Neural cell (in vitro differentiated cells): ENCODE data around the gene RIPOR2. TPM values are rescaled to one million over a fixed set of nuclear protein-coding genes. Genes with fewer than 3 reads are reported as not detected.
A peak's percentile ranks its signal among the peaks of the same experiment; 100 is the strongest.
"Not testable (repeated sequence)": the region's sequence is repeated elsewhere in the genome, so short reads cannot be mapped to it uniquely, and the experiment has no call there.

Experiments
- H2AFZ ChIP-seq: fragments of 200-600, 300-800 bp; sonication (generic), shearing (Covaris generic); 2 replicates; pipeline ENCODE4 v1.6.0; 2014; ENCODE audit warnings: low read depth, mild to moderate bottlenecking, antibody characterized with exemption, low read length, moderate library complexity
- H3F3A ChIP-seq: fragments of 200-600 bp; shearing (Covaris generic); 2 replicates; pipeline ENCODE4 v1.6.1; 2016; ENCODE audit warnings: mild to moderate bottlenecking, moderate library complexity, mixed read lengths, antibody characterized with exemption, low read length; ENCODE audit not compliant: insufficient read depth, poor library complexity, severe bottlenecking
- H3K27ac ChIP-seq: fragments of 200-600, 300-800 bp; sonication (generic), shearing (Covaris generic); 2 replicates; pipeline ENCODE4 v1.5.1; 2014; ENCODE audit warnings: mild to moderate bottlenecking, low read length, moderate library complexity
- H3K27me3 ChIP-seq: fragments of 300-800, 200-600 bp; sonication (generic), shearing (Covaris generic); 2 replicates; pipeline ENCODE4 v1.6.0; 2014; ENCODE audit warnings: mild to moderate bottlenecking, low read depth, low read length, moderate library complexity; ENCODE audit not compliant: insufficient read depth
- H3K36me3 ChIP-seq: fragments of 300-800, 200-600 bp; sonication (generic), shearing (Covaris generic); 2 replicates; pipeline ENCODE4 v1.5.1; 2014; ENCODE audit warnings: mild to moderate bottlenecking, antibody characterized with exemption, low read length, moderate library complexity; ENCODE audit not compliant: insufficient read depth
- H3K4me2 ChIP-seq: fragments of 300-800, 200-600 bp; sonication (generic), shearing (Covaris generic); 2 replicates; pipeline ENCODE4 v1.6.0; 2014; ENCODE audit warnings: mild to moderate bottlenecking, low read length
- H3K4me3 ChIP-seq: fragments of 300-800, 200-600 bp; sonication (generic), shearing (Covaris generic); 2 replicates; pipeline ENCODE4 v1.5.1; 2014; ENCODE audit warnings: mild to moderate bottlenecking, low read length, moderate library complexity
- H3K79me2 ChIP-seq: fragments of 200-600 bp; shearing (Covaris generic); replicated peaks from 2 replicates; pipeline ENCODE4 v1.6.0; 2014; ENCODE audit warnings: mild to moderate bottlenecking, low read length, moderate library complexity; ENCODE audit not compliant: insufficient read depth
- H3K9ac ChIP-seq: fragments of 300-800, 200-600 bp; sonication (generic), shearing (Covaris generic); 2 replicates; pipeline ENCODE4 v1.6.1; 2016; ENCODE audit warnings: mild to moderate bottlenecking, low read length, mixed read lengths
- H3K9me2 ChIP-seq: fragments of 200-600 bp; shearing (Covaris generic); 2 replicates; pipeline ENCODE4 v1.6.1; 2016; ENCODE audit warnings: mild to moderate bottlenecking, low read length, mixed read lengths; ENCODE audit not compliant: insufficient read depth
- H3K9me3 ChIP-seq: fragments of 200-600, 300-800 bp; sonication (generic), shearing (Covaris generic); 2 replicates; pipeline ENCODE4 v1.6.1; 2016; ENCODE audit warnings: mild to moderate bottlenecking, mixed run types, low read length, moderate library complexity, mixed read lengths
- H4K20me1 ChIP-seq: fragments of 200-600 bp; shearing (Covaris generic); 2 replicates; pipeline ENCODE4 v1.6.1; 2016; ENCODE audit warnings: mild to moderate bottlenecking, mixed run types; ENCODE audit not compliant: insufficient read depth
- EP300 ChIP-seq: fragments of 450-650 bp; conservative IDR thresholded peaks from 2 replicates; pipeline ENCODE4 v1.6.1; 2014; ENCODE audit warnings: antibody characterized with exemption, mild to moderate bottlenecking, moderate library complexity; ENCODE audit not compliant: poor library complexity, severe bottlenecking
- EZH2 ChIP-seq: fragments of 200-600, 300-800 bp; shearing (Covaris generic), sonication (generic); IDR thresholded peaks from 2 replicates; pipeline ENCODE4 v1.6.1; 2014; ENCODE audit warnings: antibody characterized with exemption, low read length, borderline replicate concordance, mild to moderate bottlenecking; ENCODE audit not compliant: insufficient read depth, poor library complexity, severe bottlenecking
- MXI1 ChIP-seq: fragments of 450-650 bp; conservative IDR thresholded peaks from 2 replicates; pipeline ENCODE4 v1.6.1; 2014; ENCODE audit warnings: antibody characterized with exemption, mild to moderate bottlenecking; ENCODE audit not compliant: poor library complexity, severe bottlenecking
- POLR2AphosphoS5 ChIP-seq: IDR thresholded peaks from 2 replicates; pipeline ENCODE4 v1.6.1; 2012
- RAD21 ChIP-seq: fragments of 450-650 bp; conservative IDR thresholded peaks from 2 replicates; pipeline ENCODE4 v1.6.1; 2014; ENCODE audit warnings: antibody characterized with exemption, mild to moderate bottlenecking, moderate library complexity
- SMC3 ChIP-seq: fragments of 450-650 bp; conservative IDR thresholded peaks from 2 replicates; pipeline ENCODE4 v1.6.1; 2014; ENCODE audit warnings: antibody characterized with exemption, mild to moderate bottlenecking, moderate library complexity; ENCODE audit not compliant: poor library complexity
- TAF1 ChIP-seq: IDR thresholded peaks from 2 replicates; pipeline ENCODE4 v1.6.1; 2012; ENCODE audit warnings: low read depth
- polyA plus RNA-seq: library from polyadenylated mRNA; depleted of rRNA; stranded (reverse); fragments of >200 nt; gene quantifications from 2 replicates; pipeline ENCODE4 v1.2.3, GENCODE V29; 2014
- TF ChIP-seq, protein P1 (sequence below): fragments of 450-650 bp; IDR thresholded peaks from 2 replicates; pipeline ENCODE4 v1.5.1; 2014; ENCODE audit warnings: antibody characterized with exemption, mild to moderate bottlenecking, moderate library complexity; ENCODE audit not compliant: poor library complexity, severe bottlenecking
- TF ChIP-seq, protein P2 (sequence below): IDR thresholded peaks from 2 replicates; pipeline ENCODE4 v1.6.1; 2012; ENCODE audit warnings: borderline replicate concordance

The RIPOR2 gene
- polyA plus RNA-seq, 1 donor from 2014 or later, result 83.8 TPM

DNA sequence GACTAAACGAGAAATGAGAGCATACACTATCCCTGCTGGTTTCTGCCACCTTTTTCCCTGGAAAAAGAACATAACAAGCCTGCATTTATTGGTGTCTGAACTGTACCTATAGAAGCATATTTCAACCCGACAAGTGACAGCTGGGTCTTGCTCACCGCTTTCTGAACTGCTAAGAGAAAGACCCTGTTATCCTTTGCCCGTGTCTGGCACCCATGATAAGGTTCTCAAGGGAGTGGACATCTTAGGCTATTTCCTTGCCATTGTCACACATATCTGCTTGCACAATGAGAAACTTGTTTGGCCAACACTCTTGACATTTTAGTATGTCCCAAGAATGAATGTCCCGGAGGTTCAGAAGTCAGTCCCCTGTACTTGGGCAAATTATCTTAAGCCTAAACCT lies 19.3 kb downstream of the RIPOR2 start:
- Histone ChIP-seq H2AFZ (no peak overlapping the region), H3K4me3 (no peak overlapping the region), H3K9me3 (no peaks in the 10 kb centered on the region), H3K79me2 (peaks cover 14% of the 10 kb centered on the region), H3K27ac (peak overlapping the region; percentile 99), H4K20me1 (no peaks in the 10 kb centered on the region), H3K4me2 (no peak overlapping the region), H3K27me3 (no peaks in the 10 kb centered on the region), H3F3A (peaks cover 22% of the 10 kb centered on the region), H3K9ac (no peak overlapping the region), H3K9me2 (no peaks in the 10 kb centered on the region), H3K36me3 (no peaks in the 10 kb centered on the region)
- TF ChIP-seq POLR2AphosphoS5, result no peak
- TF ChIP-seq MXI1, result no peak
- TF ChIP-seq TAF1, result no peak
- no peak for TF ChIP-seq EP300
- TF ChIP-seq, protein P1, sequence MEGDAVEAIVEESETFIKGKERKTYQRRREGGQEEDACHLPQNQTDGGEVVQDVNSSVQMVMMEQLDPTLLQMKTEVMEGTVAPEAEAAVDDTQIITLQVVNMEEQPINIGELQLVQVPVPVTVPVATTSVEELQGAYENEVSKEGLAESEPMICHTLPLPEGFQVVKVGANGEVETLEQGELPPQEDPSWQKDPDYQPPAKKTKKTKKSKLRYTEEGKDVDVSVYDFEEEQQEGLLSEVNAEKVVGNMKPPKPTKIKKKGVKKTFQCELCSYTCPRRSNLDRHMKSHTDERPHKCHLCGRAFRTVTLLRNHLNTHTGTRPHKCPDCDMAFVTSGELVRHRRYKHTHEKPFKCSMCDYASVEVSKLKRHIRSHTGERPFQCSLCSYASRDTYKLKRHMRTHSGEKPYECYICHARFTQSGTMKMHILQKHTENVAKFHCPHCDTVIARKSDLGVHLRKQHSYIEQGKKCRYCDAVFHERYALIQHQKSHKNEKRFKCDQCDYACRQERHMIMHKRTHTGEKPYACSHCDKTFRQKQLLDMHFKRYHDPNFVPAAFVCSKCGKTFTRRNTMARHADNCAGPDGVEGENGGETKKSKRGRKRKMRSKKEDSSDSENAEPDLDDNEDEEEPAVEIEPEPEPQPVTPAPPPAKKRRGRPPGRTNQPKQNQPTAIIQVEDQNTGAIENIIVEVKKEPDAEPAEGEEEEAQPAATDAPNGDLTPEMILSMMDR, result no peak
- TF ChIP-seq, protein P2, sequence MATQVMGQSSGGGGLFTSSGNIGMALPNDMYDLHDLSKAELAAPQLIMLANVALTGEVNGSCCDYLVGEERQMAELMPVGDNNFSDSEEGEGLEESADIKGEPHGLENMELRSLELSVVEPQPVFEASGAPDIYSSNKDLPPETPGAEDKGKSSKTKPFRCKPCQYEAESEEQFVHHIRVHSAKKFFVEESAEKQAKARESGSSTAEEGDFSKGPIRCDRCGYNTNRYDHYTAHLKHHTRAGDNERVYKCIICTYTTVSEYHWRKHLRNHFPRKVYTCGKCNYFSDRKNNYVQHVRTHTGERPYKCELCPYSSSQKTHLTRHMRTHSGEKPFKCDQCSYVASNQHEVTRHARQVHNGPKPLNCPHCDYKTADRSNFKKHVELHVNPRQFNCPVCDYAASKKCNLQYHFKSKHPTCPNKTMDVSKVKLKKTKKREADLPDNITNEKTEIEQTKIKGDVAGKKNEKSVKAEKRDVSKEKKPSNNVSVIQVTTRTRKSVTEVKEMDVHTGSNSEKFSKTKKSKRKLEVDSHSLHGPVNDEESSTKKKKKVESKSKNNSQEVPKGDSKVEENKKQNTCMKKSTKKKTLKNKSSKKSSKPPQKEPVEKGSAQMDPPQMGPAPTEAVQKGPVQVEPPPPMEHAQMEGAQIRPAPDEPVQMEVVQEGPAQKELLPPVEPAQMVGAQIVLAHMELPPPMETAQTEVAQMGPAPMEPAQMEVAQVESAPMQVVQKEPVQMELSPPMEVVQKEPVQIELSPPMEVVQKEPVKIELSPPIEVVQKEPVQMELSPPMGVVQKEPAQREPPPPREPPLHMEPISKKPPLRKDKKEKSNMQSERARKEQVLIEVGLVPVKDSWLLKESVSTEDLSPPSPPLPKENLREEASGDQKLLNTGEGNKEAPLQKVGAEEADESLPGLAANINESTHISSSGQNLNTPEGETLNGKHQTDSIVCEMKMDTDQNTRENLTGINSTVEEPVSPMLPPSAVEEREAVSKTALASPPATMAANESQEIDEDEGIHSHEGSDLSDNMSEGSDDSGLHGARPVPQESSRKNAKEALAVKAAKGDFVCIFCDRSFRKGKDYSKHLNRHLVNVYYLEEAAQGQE, result no peak
- TF ChIP-seq SMC3, result no peak
- no peak for TF ChIP-seq RAD21

DNA sequence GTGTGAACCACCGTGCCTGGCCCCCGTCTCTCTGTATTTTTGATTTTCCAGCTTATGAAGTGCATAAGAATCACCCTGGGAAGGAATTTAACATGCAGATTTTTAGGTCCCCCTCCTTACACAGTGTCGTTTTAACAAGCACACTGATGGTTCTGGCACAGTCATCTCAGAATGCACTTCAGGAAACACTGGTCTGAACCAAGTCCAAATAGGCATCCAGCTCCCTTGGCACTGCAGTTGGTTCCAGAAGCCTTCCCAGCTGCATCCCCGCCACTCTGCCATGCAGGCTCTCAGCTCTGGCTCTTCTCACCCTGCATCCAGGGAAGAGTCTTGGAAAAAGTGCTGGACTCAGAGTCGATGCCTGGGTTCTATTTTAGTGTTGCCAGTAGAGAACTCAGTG lies 20.1 kb downstream of the RIPOR2 start:
- no peak overlapping the region for H3K4me3 ChIP-seq
- H3K4me2 ChIP-seq, result no peak overlapping the region
- H3F3A ChIP-seq, result peaks cover 21% of the 10 kb centered on the region
- H3K79me2 ChIP-seq, result peaks cover 18% of the 10 kb centered on the region
- H3K9ac ChIP-seq, result peak overlapping the region; percentile 17
- no peaks in the 10 kb centered on the region for H3K9me2 ChIP-seq
- H2AFZ ChIP-seq, result no peak overlapping the region
- peak overlapping the region; percentile 99 for H3K27ac ChIP-seq
- no peaks in the 10 kb centered on the region for H3K36me3 ChIP-seq
- H3K27me3 ChIP-seq, result no peaks in the 10 kb centered on the region
- no peaks in the 10 kb centered on the region for H4K20me1 ChIP-seq
- TF ChIP-seq, protein P2, result no peak
- TF ChIP-seq, protein P1, result no peak
- TF ChIP-seq RAD21, result no peak
- TF ChIP-seq MXI1, result no peak
- no peak for TF ChIP-seq TAF1
- no peak for TF ChIP-seq EZH2
- TF ChIP-seq SMC3, result no peak
- TF ChIP-seq EP300, result no peak
- TF ChIP-seq POLR2AphosphoS5, result no peak
- no peaks in the 10 kb centered on the region for H3K9me3 ChIP-seq

DNA sequence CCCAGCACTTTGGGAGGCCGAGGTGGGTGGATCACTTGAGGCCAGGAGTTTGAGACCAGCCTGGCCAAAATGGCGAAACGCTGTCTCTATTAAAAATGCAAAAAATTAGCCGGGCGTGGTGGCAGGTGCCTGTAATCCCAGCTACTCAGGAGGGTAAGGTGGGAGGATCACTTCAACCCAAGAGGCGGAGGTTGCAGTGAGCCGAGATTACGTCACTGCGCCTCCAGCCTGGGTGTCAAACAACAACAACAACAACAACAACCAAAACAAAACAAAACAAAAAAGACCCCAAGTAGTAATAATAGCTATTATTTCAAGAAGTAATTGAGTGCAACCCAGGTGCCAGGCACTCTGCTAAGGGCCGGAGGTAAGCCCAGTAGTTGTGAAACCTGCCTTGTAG lies 21.7 kb downstream of the RIPOR2 start:
- not testable (repeated sequence) for H3K27ac ChIP-seq, H3K9ac ChIP-seq, H3K4me2 ChIP-seq, H3K4me3 ChIP-seq, H2AFZ ChIP-seq, H4K20me1 ChIP-seq, H3K36me3 ChIP-seq, H3K27me3 ChIP-seq, H3K9me2 ChIP-seq, H3K9me3 ChIP-seq
- peaks cover 12% of the 10 kb centered on the region for H3F3A ChIP-seq
- peaks cover 34% of the 10 kb centered on the region for H3K79me2 ChIP-seq
